HCT116 (cell line): ENCODE results near the gene SETD5. TPM values are rescaled to one million over a fixed set of nuclear protein-coding genes. Genes with fewer than 3 reads are reported as not detected.

Experiments used
- ATAC-seq: fragments of 200-7000 bp; cut with Tn5 transposase; 2 replicates; pipeline ENCODE4 v1.9.1; 2020; ENCODE audit warnings: mild to moderate bottlenecking, moderate library complexity
- BruUV-seq: library from RNA; stranded (reverse); fragments of 400-500 nt; replicated peaks from 2 replicates; lab custom pipeline; 2021; lab: Mats Ljungman, UMichigan
- CTCF ChIA-PET: fragments of 300-600 bp; sonication (Branson Sonifier 250); formaldehyde crosslinking; loops from one replicate; lab custom pipeline; 2021; ENCODE audit warnings: antibody characterized with exemption; lab: Charles Lee
- POLR2A ChIA-PET: fragments of 300-600, 350-600 bp; sonication (Branson Sonifier 250); formaldehyde crosslinking; loops from one replicate; lab custom pipeline; 2021; ENCODE audit warnings: antibody characterized with exemption; lab: Charles Lee
- RAD21 ChIA-PET, 2 experiments: fragments of 300-600 bp; sonication (Branson Sonifier 250); formaldehyde crosslinking; loops; one replicate each; lab custom pipeline; 2023; ENCODE audit warnings: low total read pairs in 2 of 2; ENCODE audit not compliant: uncharacterized antibody in 2 of 2, unreplicated experiment in 2 of 2, low non-redundant PET in 1 of 2; lab: Charles Lee
- DNase-seq: peaks from one replicate; pipeline ENCODE4 v3.0.0-alpha.2; 2010; ENCODE audit warnings: low read depth, low spot score
- H2AFZ ChIP-seq: fragments of 200-600 bp; shearing (Covaris generic), sonication (generic); 2 replicates; pipeline ENCODE4 v1.6.1; 2017; ENCODE audit warnings: low read depth, mixed run types, mixed read lengths, antibody characterized with exemption, low read length; ENCODE audit not compliant: poor library complexity, severe bottlenecking
- H3K27ac ChIP-seq: 2 replicates; pipeline ENCODE4 v1.5.1; 2012; ENCODE audit warnings: low read depth, low read length
- H3K27me3 ChIP-seq: fragments of 200-600 bp; sonication (generic); 2 replicates; pipeline ENCODE4 v1.6.1; 2016; ENCODE audit warnings: mixed run types, low read length, mixed read lengths; ENCODE audit not compliant: insufficient read depth
- H3K36me3 ChIP-seq, 2 experiments: fragments of 200-500 bp in 1 of 2; fragments of 200-600 bp in 1 of 2; sonication (Bioruptor generic) in 1 of 2; sonication (generic) in 1 of 2; 2 replicates each; pipeline versions ENCODE4 v1.5.1 to v1.6.1; 2014 to 2016; ENCODE audit warnings: low read length in 2 of 2, inconsistent platforms in 1 of 2, mixed read lengths in 1 of 2, mixed run types in 1 of 2; ENCODE audit not compliant: insufficient read depth in 2 of 2, control insufficient read depth in 1 of 2
- H3K4me1 ChIP-seq, 2 experiments: fragments of 200-600 bp in 1 of 2; sonication (generic) in 1 of 2; 2 replicates each; pipeline versions ENCODE4 v1.5.1 to v1.6.1; 2012 to 2017; ENCODE audit warnings: low read length in 2 of 2, inconsistent platforms in 1 of 2, mild to moderate bottlenecking in 1 of 2, mixed read lengths in 1 of 2, mixed run types in 1 of 2, moderate library complexity in 1 of 2; ENCODE audit not compliant: insufficient read depth in 2 of 2, control insufficient read depth in 1 of 2
- H3K4me2 ChIP-seq: fragments of 200-600 bp; sonication (generic); 2 replicates; pipeline ENCODE4 v1.6.1; 2017; ENCODE audit warnings: mixed run types, low read length, mixed read lengths
- H3K4me3 ChIP-seq, 2 experiments: fragments of 200-600 bp in 1 of 2; sonication (generic) in 1 of 2; replicated peaks in 1 of 2; 2 replicates each; pipeline ENCODE4 v1.5.1; 2011 to 2016; ENCODE audit warnings: low read length in 2 of 2, control low read depth in 1 of 2, low read depth in 1 of 2, mild to moderate bottlenecking in 1 of 2, mixed read lengths in 1 of 2, mixed run types in 1 of 2
- H3K79me2 ChIP-seq: fragments of 200-600 bp; sonication (generic); 2 replicates; pipeline ENCODE4 v1.6.1; 2017; ENCODE audit warnings: mild to moderate bottlenecking, mixed run types, low read length, moderate library complexity, mixed read lengths; ENCODE audit not compliant: insufficient read depth
- H3K9ac ChIP-seq: fragments of 200-600 bp; sonication (generic); 2 replicates; pipeline ENCODE4 v1.6.1; 2016; ENCODE audit warnings: low read length, mixed read lengths
- H3K9me2 ChIP-seq: fragments of 200-600 bp; sonication (generic), shearing (Covaris generic); 2 replicates; pipeline ENCODE4 v1.6.1; 2017; ENCODE audit warnings: mixed run types, mild to moderate bottlenecking, moderate library complexity; ENCODE audit not compliant: insufficient read depth
- H3K9me3 ChIP-seq, 2 experiments: fragments of 200-500 bp in 1 of 2; fragments of 200-600 bp in 1 of 2; sonication (Bioruptor generic) in 1 of 2; sonication (generic) in 1 of 2; 2 replicates each; pipeline ENCODE4 v1.6.1; 2014 to 2017; ENCODE audit warnings: low read length in 2 of 2, mixed read lengths in 2 of 2, inconsistent platforms in 1 of 2, low read depth in 1 of 2, mild to moderate bottlenecking in 1 of 2, mixed run types in 1 of 2, moderate library complexity in 1 of 2; ENCODE audit not compliant: control insufficient read depth in 1 of 2, insufficient read depth in 1 of 2
- H4K20me1 ChIP-seq: fragments of 200-600 bp; sonication (generic), shearing (Covaris generic); 2 replicates; pipeline ENCODE4 v1.6.1; 2017; ENCODE audit warnings: mixed run types, mild to moderate bottlenecking, moderate library complexity; ENCODE audit not compliant: insufficient read depth
- ATF3 ChIP-seq: IDR thresholded peaks from 2 replicates; pipeline ENCODE4 v1.6.1; 2012
- CBX3 ChIP-seq: IDR thresholded peaks from 2 replicates; pipeline ENCODE4 v1.6.1; 2012; ENCODE audit warnings: low read depth
- EGR1 ChIP-seq: IDR thresholded peaks from 2 replicates; pipeline ENCODE4 v1.6.1; 2012; ENCODE audit warnings: low read depth
- ELF1 ChIP-seq: IDR thresholded peaks from 2 replicates; pipeline ENCODE4 v1.6.1; 2012; ENCODE audit warnings: low read depth, borderline replicate concordance
- FOSL1 ChIP-seq: IDR thresholded peaks from 2 replicates; pipeline ENCODE4 v1.6.1; 2012; ENCODE audit warnings: low read depth
- POLR2A ChIP-seq: IDR thresholded peaks from 2 replicates; pipeline ENCODE4 v1.7.0; 2011; ENCODE audit warnings: borderline replicate concordance; ENCODE audit not compliant: insufficient read depth, insufficient read length; ENCODE audit errors: extremely low read depth
- POLR2AphosphoS5 ChIP-seq: IDR thresholded peaks from 2 replicates; pipeline ENCODE4 v1.6.1; 2011; ENCODE audit warnings: mild to moderate bottlenecking, low read depth, low read length, moderate library complexity
- RAD21 ChIP-seq: IDR thresholded peaks from 2 replicates; pipeline ENCODE4 v1.6.1; 2012; ENCODE audit warnings: low read depth, mild to moderate bottlenecking
- REST ChIP-seq: IDR thresholded peaks from 2 replicates; pipeline ENCODE4 v1.6.1; 2012; ENCODE audit warnings: low read depth
- SIN3A ChIP-seq: IDR thresholded peaks from 2 replicates; pipeline ENCODE4 v1.6.1; 2012; ENCODE audit warnings: low read depth
- ZNF274 ChIP-seq: fragments of 200-500 bp; sonication (Bioruptor generic); IDR thresholded peaks from 2 replicates; pipeline ENCODE4 v1.6.1; 2014; ENCODE audit warnings: mild to moderate bottlenecking, low read depth, low read length, inconsistent platforms
- intact Hi-C: fragments of 100-400 bp; cut with micrococcal nuclease; formaldehyde crosslinking; loops from 2 replicates; pipeline ENCODE4 v1.10.0; 2022
- total RNA-seq: library from RNA; stranded (reverse); gene quantifications from one replicate; pipeline ENCODE4 v1.2.1, GENCODE V29; 2021; ENCODE audit not compliant: unreplicated experiment
- TF ChIP-seq, protein P1 (sequence below): IDR thresholded peaks from 2 replicates; pipeline ENCODE4 v1.6.1; 2012

Gene SETD5
- total RNA-seq, 1 experiment from 2014 or later, result 141 TPM

- Histone ChIP-seq H3K9me2 (no peaks in the 10 kb centered on the region), H3K9me3 (no peaks in the 10 kb centered on the region), H3K4me2 (no peak overlapping the region), H3K27ac (no peak overlapping the region), H3K4me1 (no peaks in the 10 kb centered on the region), H3K4me3 (no peak overlapping the region), H3K36me3 (peaks cover 33 to 71% of the 10 kb centered on the region in 2 experiments), H3K27me3 (no peaks in the 10 kb centered on the region), H3K79me2 (peaks cover 82% of the 10 kb centered on the region), H2AFZ (no peak overlapping the region), H3K9ac (no peak overlapping the region), H4K20me1 (peaks cover 19% of the 10 kb centered on the region)
- no TSS peak for BruUV-seq
- TF ChIP-seq ELF1 (no peak), ZNF274 (no peak), EGR1 (no peak), RAD21 (no peak), SIN3A (no peak), FOSL1 (no peak), CBX3 (no peak), POLR2A (no peak), ATF3 (no peak)
- TF ChIP-seq, protein P1, sequence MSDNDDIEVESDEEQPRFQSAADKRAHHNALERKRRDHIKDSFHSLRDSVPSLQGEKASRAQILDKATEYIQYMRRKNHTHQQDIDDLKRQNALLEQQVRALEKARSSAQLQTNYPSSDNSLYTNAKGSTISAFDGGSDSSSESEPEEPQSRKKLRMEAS, result no peak
- ChIA-PET CTCF (no interaction called here), RAD21 (no interaction called here), POLR2A (no interaction called here)
- ATAC-seq (no peak), DNase-seq (no peak)
- intact Hi-C loops, result no loop called here
These were observed 58.2 kb downstream of the SETD5 start for GRCh38 chr3:9455596-9456131.

DNA sequence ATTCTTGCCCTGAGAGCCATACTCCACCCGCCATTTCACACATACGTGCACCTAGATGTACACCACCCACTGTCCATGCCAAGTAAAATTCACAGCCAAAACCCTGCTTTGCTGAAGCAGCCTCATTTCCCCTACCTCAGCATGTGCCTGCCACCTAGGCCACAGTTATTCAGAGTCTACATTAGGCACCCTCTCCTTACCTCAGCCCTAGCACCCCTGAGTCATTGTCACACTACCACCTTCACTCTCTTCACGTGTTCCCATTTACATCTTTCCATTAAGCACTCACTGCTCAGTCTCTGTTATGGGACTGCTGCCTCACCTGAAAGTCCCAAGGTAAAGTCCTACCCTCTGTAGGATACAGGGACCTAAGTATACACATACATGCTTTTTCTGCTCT is 70.0 kb downstream of the SETD5 start:
- no peak for DNase-seq
- TF ChIP-seq REST (no peak), POLR2AphosphoS5 (peak; percentile 41)
- ATAC-seq, result peak; percentile 17; the same call in 1 of the 2 replicates
- no peaks in the 10 kb centered on the region for H3K9me3 ChIP-seq
- peaks cover 70 to 83% of the 10 kb centered on the region in 2 experiments for H3K36me3 ChIP-seq
- ChIA-PET RAD21 (no interaction called here), POLR2A (no interaction called here), CTCF (no interaction called here)
- H3K4me1 ChIP-seq, result no peaks in the 10 kb centered on the region
- BruUV-seq, result no TSS peak
- no peak overlapping the region for H3K4me2 ChIP-seq
- H4K20me1 ChIP-seq, result no peaks in the 10 kb centered on the region
- H3K27ac ChIP-seq, result no peak overlapping the region
- H3K4me3 ChIP-seq, result no peak overlapping the region
- H3K79me2 ChIP-seq, result peaks cover 72% of the 10 kb centered on the region
- H2AFZ ChIP-seq, result no peak overlapping the region
- H3K27me3 ChIP-seq, result no peaks in the 10 kb centered on the region
- H3K9me2 ChIP-seq, result no peaks in the 10 kb centered on the region
- H3K9ac ChIP-seq, result no peak overlapping the region
- intact Hi-C loops, result no loop called here
